HG02763 (cell line): Measurements from ENCODE around the gene BNC2.
"Not testable (repeated sequence)": the region's sequence is repeated elsewhere in the genome, so short reads cannot be mapped to it uniquely, and the experiment has no call there.

ENCODE experiments used
- ATAC-seq: cut with Tn5 transposase; IDR thresholded peaks from one replicate; pipeline ENCODE4 v1.9.1; 2021; ENCODE audit warnings: mild to moderate bottlenecking, moderate library complexity; ENCODE audit not compliant: unreplicated experiment

The BNC2 gene

GRCh38 chr9:16512281-16512680 lies 358.2 kb downstream of the BNC2 start:
- ATAC-seq: no peak

GRCh38 chr9:16510482-16510881 lies 360.0 kb downstream of the BNC2 start:
- no peak for ATAC-seq

- ATAC-seq: no peak
Observed at GRCh38 chr9:16509997-16510396, 360.5 kb downstream of the BNC2 start.

GRCh38 chr9:16505199-16505598 lies 365.3 kb downstream of the BNC2 start:
- ATAC-seq: no peak

GRCh38 chr9:16501726-16502125 lies 368.7 kb downstream of the BNC2 start:
- no peak for ATAC-seq

- ATAC-seq: no peak
Observed at GRCh38 chr9:16501141-16501540, 369.3 kb downstream of the BNC2 start.

GRCh38 chr9:16500386-16500785 lies 370.1 kb downstream of the BNC2 start:
- ATAC-seq: no peak

- no peak for ATAC-seq
Observed at GRCh38 chr9:16499892-16500291, 370.6 kb downstream of the BNC2 start.

GRCh38 chr9:16496908-16497307 lies 373.6 kb downstream of the BNC2 start:
- ATAC-seq: no peak

GRCh38 chr9:16487915-16488314 lies 382.6 kb downstream of the BNC2 start:
- ATAC-seq: no peak

- ATAC-seq: no peak
Observed at GRCh38 chr9:16485575-16486321, 384.7 kb downstream of the BNC2 start.

- ATAC-seq: no peak
Observed at GRCh38 chr9:16485160-16485559, 385.3 kb downstream of the BNC2 start.

GRCh38 chr9:16484744-16485143 lies 385.7 kb downstream of the BNC2 start:
- ATAC-seq: no peak

- no peak for ATAC-seq
Observed at GRCh38 chr9:16484180-16484579, 386.3 kb downstream of the BNC2 start.

GRCh38 chr9:16482764-16483163 lies 387.7 kb downstream of the BNC2 start:
- ATAC-seq: no peak

GRCh38 chr9:16480584-16480983 lies 389.9 kb downstream of the BNC2 start:
- not testable (repeated sequence) for ATAC-seq

GRCh38 chr9:16475996-16476395 lies 394.5 kb downstream of the BNC2 start:
- ATAC-seq: no peak

GRCh38 chr9:16475257-16475656 lies 395.2 kb downstream of the BNC2 start:
- no peak for ATAC-seq

- ATAC-seq: no peak
Observed at GRCh38 chr9:16469184-16469583, 401.3 kb downstream of the BNC2 start.

- ATAC-seq: no peak
Observed at GRCh38 chr9:16461851-16462250, 408.6 kb downstream of the BNC2 start.

GRCh38 chr9:16461137-16461840 lies 409.2 kb downstream of the BNC2 start:
- no peak for ATAC-seq

GRCh38 chr9:16460696-16461095 lies 409.8 kb downstream of the BNC2 start:
- no peak for ATAC-seq
